ENCODE results near the gene MYO18A. TPM values are rescaled to one million over a fixed set of nuclear protein-coding genes. Genes with fewer than 3 reads are reported as not detected.
"Not testable (repeated sequence)": the region's sequence is repeated elsewhere in the genome, so short reads cannot be mapped to it uniquely, and the experiment has no call there.

MYO18A gene
- total RNA-seq, 2 donors from 2014 or later = 45.4 to 73.2 TPM

DNA sequence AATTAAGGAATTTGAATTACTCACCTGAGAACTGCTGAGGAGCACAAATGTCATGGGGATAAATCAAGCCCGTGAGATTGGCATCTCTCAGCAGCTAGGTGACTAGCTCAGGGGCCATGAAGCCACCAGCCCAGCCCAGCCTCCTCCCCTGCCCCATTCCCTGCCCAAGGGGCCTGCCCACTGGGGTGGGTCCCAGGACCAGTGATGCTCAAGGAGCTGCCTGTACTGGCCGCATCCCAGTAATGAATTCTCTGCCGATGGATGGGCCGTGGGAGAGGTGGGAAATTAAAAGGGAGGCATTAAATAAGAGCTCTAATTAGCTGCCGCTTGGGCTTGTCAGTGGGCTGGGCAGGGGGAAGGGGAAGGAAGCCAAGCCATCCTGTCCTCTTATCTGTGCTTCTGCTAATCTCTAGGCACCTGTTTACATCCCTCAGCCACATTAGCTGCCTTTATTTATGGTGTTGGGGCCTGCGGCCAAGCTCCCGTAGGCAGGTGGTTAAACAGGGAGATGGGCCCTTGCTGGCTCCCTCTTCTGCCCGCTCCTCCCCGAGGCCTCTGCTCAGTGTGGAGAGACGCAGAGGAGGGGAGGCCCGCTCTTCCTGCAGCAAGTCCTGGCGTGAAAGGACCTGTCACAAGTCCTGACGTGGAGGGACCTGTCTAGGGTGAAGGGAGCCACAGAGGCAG, 88.5 kb downstream of the MYO18A start:
- DNase-seq (no peak), ATAC-seq (no peak)
- Histone ChIP-seq H3K27me3 (no peaks in the 10 kb centered on the region), H3K9me3 (no peaks in the 10 kb centered on the region), H3K4me3 (no peak overlapping the region), H3K4me1 (no peaks in the 10 kb centered on the region), H3K27ac (no peak overlapping the region), H3K36me3 (replicated peaks in 1 of 2; ENCODE audit: insufficient read depth in 1 of 2, low read depth in 2 of 2) (peaks cover 10 to 45% of the 10 kb centered on the region in 2 donors)
- WGBS, 2 donors = 81 to 92% methylated on average over 9 to 13 of the region's 13 CpGs
- intact Hi-C loops (cut with DNase I) = no loop called here
- TF ChIP-seq, protein P1, sequence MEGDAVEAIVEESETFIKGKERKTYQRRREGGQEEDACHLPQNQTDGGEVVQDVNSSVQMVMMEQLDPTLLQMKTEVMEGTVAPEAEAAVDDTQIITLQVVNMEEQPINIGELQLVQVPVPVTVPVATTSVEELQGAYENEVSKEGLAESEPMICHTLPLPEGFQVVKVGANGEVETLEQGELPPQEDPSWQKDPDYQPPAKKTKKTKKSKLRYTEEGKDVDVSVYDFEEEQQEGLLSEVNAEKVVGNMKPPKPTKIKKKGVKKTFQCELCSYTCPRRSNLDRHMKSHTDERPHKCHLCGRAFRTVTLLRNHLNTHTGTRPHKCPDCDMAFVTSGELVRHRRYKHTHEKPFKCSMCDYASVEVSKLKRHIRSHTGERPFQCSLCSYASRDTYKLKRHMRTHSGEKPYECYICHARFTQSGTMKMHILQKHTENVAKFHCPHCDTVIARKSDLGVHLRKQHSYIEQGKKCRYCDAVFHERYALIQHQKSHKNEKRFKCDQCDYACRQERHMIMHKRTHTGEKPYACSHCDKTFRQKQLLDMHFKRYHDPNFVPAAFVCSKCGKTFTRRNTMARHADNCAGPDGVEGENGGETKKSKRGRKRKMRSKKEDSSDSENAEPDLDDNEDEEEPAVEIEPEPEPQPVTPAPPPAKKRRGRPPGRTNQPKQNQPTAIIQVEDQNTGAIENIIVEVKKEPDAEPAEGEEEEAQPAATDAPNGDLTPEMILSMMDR (IDR thresholded peaks at IDR 0.05) = no peak
- no peak for TF ChIP-seq POLR2A (IDR thresholded peaks at IDR 0.05)

DNA sequence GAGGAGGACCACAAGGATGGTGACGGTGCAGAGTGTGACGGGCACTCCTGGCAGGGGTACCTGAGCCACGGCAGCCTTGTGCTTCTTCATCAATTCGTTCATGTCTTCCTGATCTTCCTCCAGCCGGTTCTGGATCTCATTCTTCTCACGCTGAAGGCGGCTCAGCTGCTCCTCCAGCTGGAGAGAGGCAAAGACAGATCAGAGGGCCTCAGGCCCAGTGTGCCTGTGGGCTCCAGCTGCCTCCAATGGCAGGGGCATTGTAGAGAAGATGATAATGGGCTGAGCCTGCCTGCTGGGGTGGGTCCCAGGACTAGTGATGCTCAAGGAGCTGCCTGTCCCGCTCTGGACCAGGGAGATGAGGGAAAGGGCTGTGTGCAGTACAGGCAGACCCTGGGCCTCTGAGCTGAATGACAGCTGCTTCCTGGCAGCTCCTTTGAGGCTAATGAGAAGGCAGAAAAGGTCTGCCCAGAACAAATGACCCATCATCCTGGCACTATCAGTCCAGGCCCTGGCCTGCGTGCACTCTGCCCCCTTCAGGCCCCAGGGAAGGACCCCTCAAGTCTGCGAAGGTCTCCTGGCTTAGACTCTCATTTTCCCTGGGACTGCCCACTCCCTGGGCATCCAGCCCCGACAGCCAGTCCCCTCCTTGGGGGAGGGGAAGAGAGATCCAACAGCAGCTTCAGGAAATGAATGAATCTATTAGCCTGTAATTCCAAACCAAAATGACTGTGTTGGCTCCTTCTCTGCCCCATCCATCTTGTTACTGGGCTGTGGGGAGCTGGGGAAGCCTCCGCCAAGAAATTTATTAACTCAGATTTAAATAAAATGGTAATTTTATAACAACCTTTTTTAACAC, 89.2 kb downstream of the MYO18A start:
- Histone ChIP-seq H3K4me3 (no peak overlapping the region), H3K27ac (no peak overlapping the region), H3K27me3 (no peaks in the 10 kb centered on the region), H3K36me3 (replicated peaks in 1 of 2; ENCODE audit: insufficient read depth in 1 of 2, low read depth in 2 of 2) (peaks cover 6 to 48% of the 10 kb centered on the region in 2 donors), H3K9me3 (no peaks in the 10 kb centered on the region), H3K4me1 (no peaks in the 10 kb centered on the region)
- no peak for ATAC-seq
- no peak for TF ChIP-seq POLR2A (IDR thresholded peaks at IDR 0.05)
- TF ChIP-seq, protein P1 (IDR thresholded peaks at IDR 0.05) = no peak
- intact Hi-C loops (cut with DNase I) = no loop called here
- no peak for DNase-seq
- WGBS, 2 donors = 71 to 77% methylated on average over 8 to 12 of the region's 12 CpGs

DNA sequence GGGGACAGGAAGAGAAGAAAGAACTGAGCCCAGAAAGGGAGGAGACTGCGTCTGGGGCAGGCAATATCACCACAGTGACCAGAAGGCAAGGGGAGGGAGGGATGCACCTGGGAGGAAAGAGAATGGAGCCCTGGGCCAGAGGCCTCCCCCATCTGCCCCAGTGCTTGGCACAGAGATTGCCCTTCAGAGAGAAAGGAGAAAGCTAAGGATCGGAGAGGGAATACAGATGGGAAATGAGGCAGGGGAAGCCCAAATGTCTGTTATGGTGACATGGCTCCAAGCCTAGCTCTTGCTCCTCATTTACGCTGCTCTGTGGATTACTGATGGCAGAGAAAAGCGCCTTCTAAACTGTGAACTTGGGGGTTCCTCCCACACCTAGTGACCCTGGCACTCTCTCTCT, 90.1 kb downstream of the MYO18A start:
- Histone ChIP-seq H3K27me3 (no peaks in the 10 kb centered on the region), H3K4me1 (no peaks in the 10 kb centered on the region), H3K27ac (no peak overlapping the region), H3K9me3 (no peaks in the 10 kb centered on the region), H3K36me3 (replicated peaks in 1 of 2; ENCODE audit: insufficient read depth in 1 of 2, low read depth in 2 of 2) (peaks cover 6 to 52% of the 10 kb centered on the region in 2 donors), H3K4me3 (no peak overlapping the region)
- ATAC-seq (no peak), DNase-seq (no peak)
- TF ChIP-seq, protein P1 (IDR thresholded peaks at IDR 0.05) = no peak
- TF ChIP-seq POLR2A (IDR thresholded peaks at IDR 0.05) = no peak
- 77 to 79% methylated on average over 4 of the region's 4 CpGs for WGBS, 2 donors
- intact Hi-C loops (cut with DNase I) = no loop called here

DNA sequence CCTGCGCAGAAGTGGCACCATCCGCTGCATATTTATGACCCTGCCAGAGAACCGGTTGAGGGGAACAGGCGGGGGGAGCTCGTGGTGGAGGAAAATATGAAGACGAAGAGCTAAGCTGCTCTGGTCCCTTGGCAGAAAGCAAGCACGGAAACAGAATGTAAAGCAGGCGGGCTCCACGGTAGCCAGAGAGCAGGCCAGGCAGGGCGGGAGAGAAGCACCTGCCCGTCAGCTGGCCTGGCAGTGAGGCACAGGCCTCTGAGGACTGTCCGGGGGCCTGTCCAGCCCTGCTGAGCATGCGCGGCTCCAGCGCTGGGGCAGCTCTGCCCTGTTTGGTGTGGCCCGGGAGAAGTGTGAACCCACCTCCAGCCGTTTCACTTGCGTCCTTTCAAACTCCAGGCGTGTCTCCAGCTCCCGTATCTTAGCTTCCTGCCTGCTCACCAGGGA, 90.6 kb downstream of the MYO18A start:
- TF ChIP-seq, protein P1 (IDR thresholded peaks at IDR 0.05) = no peak
- TF ChIP-seq POLR2A (IDR thresholded peaks at IDR 0.05) = no peak
- DNase-seq (no peak), ATAC-seq (no peak)
- Histone ChIP-seq H3K4me3 (no peak overlapping the region), H3K27ac (no peak overlapping the region), H3K4me1 (no peaks in the 10 kb centered on the region), H3K36me3 (replicated peaks in 1 of 2; ENCODE audit: insufficient read depth in 1 of 2, low read depth in 2 of 2) (peaks cover 6 to 47% of the 10 kb centered on the region in 2 donors), H3K9me3 (no peaks in the 10 kb centered on the region), H3K27me3 (no peaks in the 10 kb centered on the region)
- WGBS, 2 donors = 73 to 75% methylated on average over 16 to 20 of the region's 20 CpGs
- intact Hi-C loops (cut with DNase I) = no loop called here

DNA sequence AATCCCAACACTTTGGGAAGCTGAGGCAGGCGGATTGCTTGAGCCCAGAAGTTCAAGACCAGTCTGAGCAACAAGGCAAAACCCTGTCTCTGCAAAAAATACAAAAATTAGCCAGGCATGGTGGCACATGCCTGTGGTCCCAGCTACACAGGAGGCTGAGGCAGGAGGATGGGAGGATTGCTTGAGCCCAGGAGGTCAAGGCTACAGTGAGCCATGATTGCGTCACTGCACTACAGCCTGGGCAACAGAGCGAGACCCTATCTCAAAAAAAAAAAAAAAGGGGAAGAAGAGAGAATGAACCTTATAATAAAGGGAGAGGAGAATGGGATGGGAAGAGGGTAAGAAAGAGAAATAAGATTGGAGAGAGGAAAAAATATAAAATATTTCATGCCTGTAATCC, 91.4 kb downstream of the MYO18A start:
- DNase-seq; H3K27ac ChIP-seq; H3K4me1 ChIP-seq; intact Hi-C loops (cut with DNase I); H3K27me3 ChIP-seq; ATAC-seq; H3K4me3 ChIP-seq; H3K9me3 ChIP-seq: not testable (repeated sequence)
- WGBS, 2 donors = 95 to 100% methylated on average over 3 of the region's 3 CpGs
- peaks cover 6 to 43% of the 10 kb centered on the region in 2 donors for H3K36me3 ChIP-seq (replicated peaks in 1 of 2; ENCODE audit: insufficient read depth in 1 of 2, low read depth in 2 of 2)
